ENCODE data around the gene EPS15.
"Not testable (repeated sequence)": the region's sequence is repeated elsewhere in the genome, so short reads cannot be mapped to it uniquely, and the experiment has no call there.

The EPS15 gene

DNA sequence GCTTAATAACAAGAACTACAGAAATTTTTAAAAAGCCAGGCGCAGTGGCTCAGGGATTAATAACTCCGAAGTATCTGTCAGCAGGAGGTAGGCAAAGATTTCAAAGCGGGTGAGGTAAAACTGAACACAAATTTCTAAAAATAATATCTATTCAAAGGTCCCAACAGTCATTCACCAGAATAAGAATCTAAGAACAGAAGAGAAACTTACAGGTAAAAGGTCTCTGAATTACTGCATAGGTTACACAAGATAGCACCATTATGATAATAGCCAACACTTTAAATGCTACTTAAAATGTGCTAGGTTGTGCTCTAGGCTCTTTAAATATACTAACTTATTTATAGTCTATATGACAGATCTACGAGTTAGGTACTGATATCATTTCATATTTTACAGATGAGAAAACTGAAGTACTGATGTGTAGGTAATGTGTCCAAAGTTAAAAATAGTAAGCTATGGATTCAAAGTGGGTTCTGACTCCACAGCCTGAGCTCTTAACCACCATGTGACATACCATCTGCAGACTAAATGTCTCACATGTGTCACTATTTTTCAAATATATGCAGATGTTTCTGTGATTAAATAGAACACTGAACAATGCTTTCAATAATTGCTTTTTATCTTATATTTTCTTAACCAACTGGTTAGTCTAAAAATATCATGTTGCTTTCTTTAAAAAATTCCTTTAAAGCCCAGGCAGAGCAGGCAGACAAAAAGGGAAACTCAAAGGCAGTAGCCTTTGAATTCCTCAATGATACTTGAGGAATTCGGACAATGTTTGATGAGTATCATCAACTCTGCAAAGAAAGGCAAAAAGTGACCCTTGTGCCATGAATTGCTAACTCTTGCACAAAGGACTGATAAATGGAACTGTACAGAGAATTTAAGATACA lies 108.3 kb downstream of the EPS15 start:
- Histone ChIP-seq H3K9me3 (ENCODE audit: insufficient read depth, low read depth, low read length) (no peaks in the 10 kb centered on the region), H2AFZ (ENCODE audit: low read length) (no peak overlapping the region), H3F3A (ENCODE audit: low read depth) (no peaks in the 10 kb centered on the region), H3K36me3 (ENCODE audit: insufficient read depth, low read length) (peaks cover 34% of the 10 kb centered on the region), H3K4me2 (ENCODE audit: low read depth, low read length, poor library complexity, severe bottlenecking) (no peak overlapping the region), H3K4me1 (ENCODE audit: insufficient read depth, low read length, poor library complexity, severe bottlenecking) (peaks cover 5% of the 10 kb centered on the region), H3K79me2 (ENCODE audit: insufficient read depth, low read length) (no peaks in the 10 kb centered on the region), H3K9ac (ENCODE audit: low read depth, low read length, poor library complexity, severe bottlenecking) (no peak overlapping the region), H3K4me3 (ENCODE audit: low read length, poor library complexity, severe bottlenecking) (no peak overlapping the region), H3K9me2 (replicated peaks; ENCODE audit: low read depth, low read length) (no peaks in the 10 kb centered on the region), H4K20me1 (ENCODE audit: insufficient read depth, low read length, poor library complexity, severe bottlenecking) (no peaks in the 10 kb centered on the region), H3K27me3 (ENCODE audit: insufficient read depth, low read length, poor library complexity, severe bottlenecking) (no peaks in the 10 kb centered on the region)
- no peak for TF ChIP-seq EZH2phosphoT487 (IDR thresholded peaks at IDR 0.05; ENCODE audit: borderline replicate concordance)
- TF ChIP-seq, protein P1, sequence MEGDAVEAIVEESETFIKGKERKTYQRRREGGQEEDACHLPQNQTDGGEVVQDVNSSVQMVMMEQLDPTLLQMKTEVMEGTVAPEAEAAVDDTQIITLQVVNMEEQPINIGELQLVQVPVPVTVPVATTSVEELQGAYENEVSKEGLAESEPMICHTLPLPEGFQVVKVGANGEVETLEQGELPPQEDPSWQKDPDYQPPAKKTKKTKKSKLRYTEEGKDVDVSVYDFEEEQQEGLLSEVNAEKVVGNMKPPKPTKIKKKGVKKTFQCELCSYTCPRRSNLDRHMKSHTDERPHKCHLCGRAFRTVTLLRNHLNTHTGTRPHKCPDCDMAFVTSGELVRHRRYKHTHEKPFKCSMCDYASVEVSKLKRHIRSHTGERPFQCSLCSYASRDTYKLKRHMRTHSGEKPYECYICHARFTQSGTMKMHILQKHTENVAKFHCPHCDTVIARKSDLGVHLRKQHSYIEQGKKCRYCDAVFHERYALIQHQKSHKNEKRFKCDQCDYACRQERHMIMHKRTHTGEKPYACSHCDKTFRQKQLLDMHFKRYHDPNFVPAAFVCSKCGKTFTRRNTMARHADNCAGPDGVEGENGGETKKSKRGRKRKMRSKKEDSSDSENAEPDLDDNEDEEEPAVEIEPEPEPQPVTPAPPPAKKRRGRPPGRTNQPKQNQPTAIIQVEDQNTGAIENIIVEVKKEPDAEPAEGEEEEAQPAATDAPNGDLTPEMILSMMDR (conservative IDR thresholded peaks at IDR 0.05; ENCODE audit: low read length), result no peak

DNA sequence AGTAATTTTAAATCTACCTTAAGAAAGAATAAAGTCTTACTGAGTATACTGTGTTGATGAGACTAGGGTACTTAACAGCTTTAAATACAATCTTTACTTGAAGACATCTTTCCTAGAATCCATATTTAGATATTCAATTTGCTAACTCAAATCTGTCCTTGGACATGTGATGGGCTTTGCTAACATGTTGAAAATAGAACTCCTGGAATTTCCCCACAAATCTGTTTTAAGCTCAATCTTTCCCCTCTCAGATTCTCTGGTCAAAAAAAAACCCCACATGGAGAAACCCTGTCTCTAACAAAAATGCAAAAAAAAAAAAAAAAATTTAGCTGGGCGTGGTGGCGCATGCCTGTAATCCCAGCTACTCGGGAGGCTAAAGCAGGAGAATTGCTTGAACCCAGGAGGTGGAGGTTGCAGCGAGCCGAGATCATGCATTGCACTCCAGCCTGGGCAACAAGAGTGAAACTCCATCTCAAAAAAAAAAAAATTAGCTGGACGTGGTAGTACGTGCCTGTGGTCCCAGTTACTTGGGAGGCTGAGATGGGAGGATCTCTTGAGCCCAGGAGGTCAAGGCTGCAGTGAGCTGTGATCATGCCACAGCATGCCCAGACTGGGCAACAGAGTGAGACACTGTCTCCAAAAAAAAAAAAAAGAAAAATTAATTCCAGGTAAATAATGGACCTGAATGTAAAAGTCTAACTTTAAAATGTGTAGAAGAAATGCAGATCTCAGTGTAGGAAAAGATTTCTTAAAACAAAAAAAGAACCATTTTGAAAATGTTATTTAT lies 109.1 kb downstream of the EPS15 start:
- not testable (repeated sequence) for H3K79me2 ChIP-seq (ENCODE audit: insufficient read depth, low read length); H3K4me2 ChIP-seq (ENCODE audit: low read depth, low read length, poor library complexity, severe bottlenecking)

DNA sequence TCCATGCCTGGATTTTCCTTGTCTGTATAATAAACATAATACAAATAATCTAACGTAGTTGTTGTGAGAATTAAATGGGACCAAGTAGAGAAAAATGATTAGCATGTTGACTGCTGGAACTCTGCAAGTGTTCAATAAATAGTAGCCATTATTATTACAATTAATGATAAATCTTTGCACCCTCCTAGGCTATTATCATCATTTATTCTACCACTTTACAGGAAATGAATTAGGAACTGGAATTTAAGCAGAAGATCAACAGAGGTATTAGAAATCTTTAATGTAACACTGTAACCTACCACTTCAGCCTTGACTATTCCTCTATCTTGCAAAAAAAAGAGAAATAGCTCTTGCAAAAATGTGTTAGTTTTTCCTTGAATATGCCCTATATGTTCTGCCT lies 126.8 kb downstream of the EPS15 start:
- no peaks in the 10 kb centered on the region; the same call in 1 of the 2 replicates for H3F3A ChIP-seq (ENCODE audit: low read depth)
- no peak overlapping the region for H3K9ac ChIP-seq (ENCODE audit: low read depth, low read length, poor library complexity, severe bottlenecking)
- no peaks in the 10 kb centered on the region for H3K27me3 ChIP-seq (ENCODE audit: insufficient read depth, low read length, poor library complexity, severe bottlenecking)
- TF ChIP-seq, protein P1 (conservative IDR thresholded peaks at IDR 0.05; ENCODE audit: low read length), result no peak
- no peak for TF ChIP-seq EZH2phosphoT487 (IDR thresholded peaks at IDR 0.05; ENCODE audit: borderline replicate concordance)
- no peaks in the 10 kb centered on the region for H3K4me1 ChIP-seq (ENCODE audit: insufficient read depth, low read length, poor library complexity, severe bottlenecking)
- H3K36me3 ChIP-seq (ENCODE audit: insufficient read depth, low read length), result peaks cover 27% of the 10 kb centered on the region
- H3K9me2 ChIP-seq (replicated peaks; ENCODE audit: low read depth, low read length), result no peaks in the 10 kb centered on the region
- H3K4me3 ChIP-seq (ENCODE audit: low read length, poor library complexity, severe bottlenecking), result no peak overlapping the region
- H3K4me2 ChIP-seq (ENCODE audit: low read depth, low read length, poor library complexity, severe bottlenecking), result no peak overlapping the region
- no peak overlapping the region for H2AFZ ChIP-seq (ENCODE audit: low read length)
- no peaks in the 10 kb centered on the region for H3K79me2 ChIP-seq (ENCODE audit: insufficient read depth, low read length)
- H3K9me3 ChIP-seq (ENCODE audit: insufficient read depth, low read depth, low read length), result no peaks in the 10 kb centered on the region
- no peaks in the 10 kb centered on the region for H4K20me1 ChIP-seq (ENCODE audit: insufficient read depth, low read length, poor library complexity, severe bottlenecking)

More for the DNA sequence above, 109.1 kb downstream of the EPS15 start:
- H2AFZ ChIP-seq (ENCODE audit: low read length); H3K27me3 ChIP-seq (ENCODE audit: insufficient read depth, low read length, poor library complexity, severe bottlenecking); H3F3A ChIP-seq (ENCODE audit: low read depth); H4K20me1 ChIP-seq (ENCODE audit: insufficient read depth, low read length, poor library complexity, severe bottlenecking); H3K9me3 ChIP-seq (ENCODE audit: insufficient read depth, low read depth, low read length); H3K9me2 ChIP-seq (replicated peaks; ENCODE audit: low read depth, low read length); H3K9ac ChIP-seq (ENCODE audit: low read depth, low read length, poor library complexity, severe bottlenecking); H3K4me1 ChIP-seq (ENCODE audit: insufficient read depth, low read length, poor library complexity, severe bottlenecking); H3K4me3 ChIP-seq (ENCODE audit: low read length, poor library complexity, severe bottlenecking): not testable (repeated sequence)
- H3K36me3 ChIP-seq (ENCODE audit: insufficient read depth, low read length), result peaks cover 43% of the 10 kb centered on the region

DNA sequence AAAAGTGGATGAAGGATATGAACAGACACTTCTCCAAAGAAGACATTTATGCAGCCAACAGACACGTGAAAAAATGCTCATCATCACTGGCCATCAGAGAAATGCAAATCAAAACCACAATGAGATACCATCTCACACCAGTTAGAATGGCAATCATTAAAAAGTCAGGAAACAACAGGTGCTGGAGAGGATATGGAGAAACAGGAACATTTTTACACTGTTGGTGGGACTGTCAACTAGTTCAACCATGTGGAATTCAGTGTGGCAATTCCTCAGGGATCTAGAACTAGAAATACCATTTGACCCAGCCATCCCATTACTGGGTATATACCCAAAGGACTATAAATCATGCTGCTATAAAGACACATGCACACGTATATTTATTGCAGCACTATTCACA lies 128.4 kb downstream of the EPS15 start:
- H3K9me3 ChIP-seq (ENCODE audit: insufficient read depth, low read depth, low read length); H3K27me3 ChIP-seq (ENCODE audit: insufficient read depth, low read length, poor library complexity, severe bottlenecking); H3F3A ChIP-seq (ENCODE audit: low read depth); H3K4me1 ChIP-seq (ENCODE audit: insufficient read depth, low read length, poor library complexity, severe bottlenecking); H3K4me2 ChIP-seq (ENCODE audit: low read depth, low read length, poor library complexity, severe bottlenecking); H3K79me2 ChIP-seq (ENCODE audit: insufficient read depth, low read length); H3K4me3 ChIP-seq (ENCODE audit: low read length, poor library complexity, severe bottlenecking); H2AFZ ChIP-seq (ENCODE audit: low read length); H3K9ac ChIP-seq (ENCODE audit: low read depth, low read length, poor library complexity, severe bottlenecking); H4K20me1 ChIP-seq (ENCODE audit: insufficient read depth, low read length, poor library complexity, severe bottlenecking); H3K9me2 ChIP-seq (replicated peaks; ENCODE audit: low read depth, low read length): not testable (repeated sequence)
- peaks cover 22% of the 10 kb centered on the region for H3K36me3 ChIP-seq (ENCODE audit: insufficient read depth, low read length)

DNA sequence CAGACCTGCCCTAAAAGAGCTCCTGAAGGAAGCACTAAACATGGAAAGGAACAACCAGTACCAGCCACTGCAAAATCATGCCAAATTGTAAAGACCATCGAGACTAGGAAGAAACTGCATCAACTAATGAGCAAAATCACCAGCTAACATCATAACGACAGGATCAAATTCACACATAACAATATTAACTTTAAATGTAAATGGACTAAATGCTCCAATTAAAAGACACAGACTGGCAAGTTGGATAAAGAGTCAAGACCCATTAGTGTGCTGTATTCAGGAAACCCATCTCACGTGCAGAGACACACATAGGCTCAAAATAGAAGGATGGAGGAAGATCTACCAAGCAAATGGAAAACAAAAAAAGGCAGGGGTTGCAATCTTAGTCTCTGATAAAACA lies 131.8 kb downstream of the EPS15 start:
- H3K4me2 ChIP-seq (ENCODE audit: low read depth, low read length, poor library complexity, severe bottlenecking); H4K20me1 ChIP-seq (ENCODE audit: insufficient read depth, low read length, poor library complexity, severe bottlenecking); H3K4me3 ChIP-seq (ENCODE audit: low read length, poor library complexity, severe bottlenecking); H3K79me2 ChIP-seq (ENCODE audit: insufficient read depth, low read length); H3K4me1 ChIP-seq (ENCODE audit: insufficient read depth, low read length, poor library complexity, severe bottlenecking); H3F3A ChIP-seq (ENCODE audit: low read depth); H3K27me3 ChIP-seq (ENCODE audit: insufficient read depth, low read length, poor library complexity, severe bottlenecking); H3K9ac ChIP-seq (ENCODE audit: low read depth, low read length, poor library complexity, severe bottlenecking); H2AFZ ChIP-seq (ENCODE audit: low read length); H3K9me2 ChIP-seq (replicated peaks; ENCODE audit: low read depth, low read length): not testable (repeated sequence)
- Histone ChIP-seq H3K9me3 (ENCODE audit: insufficient read depth, low read depth, low read length) (peaks cover 25% of the 10 kb centered on the region), H3K36me3 (ENCODE audit: insufficient read depth, low read length) (peaks cover 45% of the 10 kb centered on the region)

Measured in Loucy (cell line).